Cortex of kidney (tissue), 1 donor: ENCODE results near the gene RPL12.
"Not testable (repeated sequence)": the region's sequence is repeated elsewhere in the genome, so short reads cannot be mapped to it uniquely, and the experiment has no call there.

ENCODE experiments used
- DNase-seq: peaks from one replicate; lab custom pipeline; 2025; lab: John Stamatoyannopoulos, UW

The RPL12 gene

GRCh38 chr9:127467621-127468020 lies 16.4 kb upstream of the RPL12 start:
- DNase-seq = no peak

DNA sequence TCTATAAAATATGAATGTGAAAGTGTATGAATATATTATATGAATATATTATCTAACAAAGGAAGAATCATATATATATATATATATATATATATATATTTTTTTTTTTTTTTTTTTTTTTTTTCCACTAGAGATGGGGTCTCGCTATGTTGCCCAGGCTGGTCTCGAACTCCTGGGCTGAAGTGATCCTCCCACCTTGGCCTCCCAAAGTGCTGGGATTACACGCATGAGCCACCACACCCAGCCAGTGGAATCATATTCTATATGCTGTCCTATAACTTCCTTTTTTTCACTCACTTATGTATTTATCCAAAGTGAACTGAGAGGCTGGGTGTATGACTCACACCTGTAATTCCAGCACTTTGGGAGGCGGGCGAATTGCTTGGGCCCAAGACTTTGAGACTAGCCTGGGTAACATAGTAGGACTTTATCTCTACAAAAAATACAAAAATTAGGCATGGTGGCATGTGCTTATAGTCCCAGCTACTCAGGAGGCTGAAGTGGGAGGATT lies 15.3 kb upstream of the RPL12 start:
- not testable (repeated sequence) for DNase-seq

DNA sequence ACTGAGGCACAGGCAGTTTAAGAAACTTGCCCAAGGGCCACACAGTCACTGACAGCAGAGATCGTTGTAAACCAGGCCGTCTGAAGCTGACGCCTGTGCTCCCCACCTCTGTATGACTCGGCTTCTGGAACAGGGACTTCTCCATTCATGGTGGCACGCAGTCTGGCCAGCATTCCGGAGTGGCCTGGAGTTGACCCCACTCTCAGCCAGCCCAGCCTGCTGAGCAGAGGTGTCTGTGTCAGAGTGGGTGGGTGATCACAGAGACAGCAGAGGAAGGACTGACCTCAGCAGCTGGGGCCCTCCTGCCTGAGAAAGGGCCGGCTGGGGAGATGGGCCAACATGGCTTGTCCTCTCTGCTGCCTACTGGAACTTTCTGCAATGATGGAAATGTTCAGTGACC lies 12.7 kb upstream of the RPL12 start:
- no peak for DNase-seq

DNA sequence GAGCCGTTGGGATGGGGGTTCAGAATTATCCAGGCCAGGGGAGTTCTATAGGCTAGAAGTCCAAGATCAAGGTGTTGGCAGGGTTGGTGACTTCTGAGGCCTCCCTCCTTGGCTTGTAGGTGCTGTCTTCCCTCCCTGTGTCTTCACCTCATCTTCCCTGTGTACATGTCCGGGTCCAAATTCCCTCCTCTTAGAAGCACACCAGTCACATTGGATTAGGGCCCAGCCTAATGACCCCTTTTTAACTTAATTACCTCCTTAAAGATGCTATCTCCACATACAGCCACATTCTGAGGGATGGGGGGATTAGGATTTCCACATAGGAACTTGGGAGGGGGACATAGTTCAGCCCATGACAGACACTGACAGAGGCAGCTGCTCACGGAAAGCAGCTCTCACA lies 12.2 kb upstream of the RPL12 start:
- DNase-seq = no peak

DNA sequence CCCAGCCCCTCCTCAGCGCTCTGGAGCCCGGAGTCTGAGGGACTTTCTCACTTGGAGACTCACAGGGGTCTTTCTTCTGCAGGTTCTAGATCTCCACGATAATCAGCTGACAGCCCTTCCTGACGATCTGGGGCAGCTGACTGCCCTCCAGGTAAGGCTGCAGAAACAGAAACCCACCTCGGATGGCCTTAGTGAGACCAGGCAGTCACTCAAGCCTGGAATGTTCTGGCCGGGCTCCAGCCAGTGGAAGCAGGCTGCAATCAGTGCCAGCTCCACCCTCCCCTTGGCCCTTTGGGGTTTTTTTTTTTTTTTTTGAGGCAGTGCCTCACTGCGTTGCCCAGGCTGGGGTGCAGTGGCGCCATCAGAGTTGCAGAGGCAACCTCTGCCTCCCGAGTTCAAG lies 7.7 kb upstream of the RPL12 start:
- no peak for DNase-seq

DNA sequence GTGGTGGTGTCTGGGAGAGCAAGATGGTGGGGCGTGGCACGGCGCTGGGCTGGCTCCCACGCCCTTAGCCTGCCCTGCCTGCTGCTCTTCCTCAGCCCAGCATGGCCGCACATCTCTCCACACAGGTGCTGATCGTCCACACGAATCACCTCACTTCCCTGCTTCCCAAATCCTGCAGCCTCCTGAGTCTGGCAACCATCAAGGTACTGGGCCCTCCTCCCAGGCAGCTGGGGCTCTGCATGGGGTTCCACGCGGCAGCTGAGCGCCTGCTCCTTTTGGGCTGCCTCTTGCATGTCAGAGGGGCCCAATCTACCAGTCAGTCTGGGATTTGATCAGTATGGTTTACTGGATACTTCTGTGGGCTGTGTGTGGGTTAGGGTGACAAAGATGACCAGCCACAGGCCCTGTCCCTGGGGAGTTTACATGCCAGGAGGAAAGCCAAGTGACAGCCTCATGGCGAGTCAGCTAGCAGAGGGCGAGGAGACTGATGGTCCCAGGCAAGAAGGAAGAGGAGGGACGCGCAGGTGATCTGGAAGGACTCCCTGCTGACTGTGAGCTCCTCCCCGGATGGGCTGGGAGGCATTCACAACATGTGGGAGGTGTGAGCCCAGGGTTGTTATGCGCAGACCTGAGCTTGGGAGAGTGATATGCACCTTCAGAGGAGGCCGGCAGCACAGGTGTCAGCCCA lies 6.1 kb upstream of the RPL12 start:
- no peak for DNase-seq

DNA sequence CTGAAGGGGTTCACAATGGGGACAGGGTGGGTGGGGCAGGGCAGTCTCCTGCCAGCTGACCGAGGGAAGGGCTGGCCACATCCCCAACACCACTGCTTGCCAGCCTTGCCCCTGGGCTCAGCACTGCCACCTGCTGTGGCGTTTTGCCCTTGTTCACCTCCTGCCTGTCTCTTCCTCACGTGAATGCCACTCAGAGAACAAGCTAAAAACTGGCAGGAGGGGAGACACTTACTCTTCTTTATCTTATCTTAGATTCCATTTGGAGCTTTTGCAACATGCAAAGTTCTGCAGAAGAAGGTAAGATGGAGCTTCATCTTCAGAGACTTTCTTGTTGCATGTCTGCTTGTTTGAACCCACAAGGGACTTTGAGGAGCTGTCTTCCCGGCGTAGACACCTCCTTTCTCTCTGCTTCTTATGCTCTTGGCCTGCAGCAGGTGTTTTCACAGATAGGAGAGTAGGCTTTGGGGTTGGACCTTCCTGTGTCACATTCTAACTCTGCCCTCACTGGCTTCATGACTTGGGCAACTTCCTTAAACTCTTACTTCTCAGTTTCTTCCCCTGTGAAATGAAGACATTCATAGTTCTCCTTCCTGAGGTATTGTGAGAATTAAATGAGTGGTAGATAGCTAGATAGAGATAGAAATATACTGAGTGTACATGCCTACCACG lies 4.3 kb upstream of the RPL12 start:
- DNase-seq = no peak

DNA sequence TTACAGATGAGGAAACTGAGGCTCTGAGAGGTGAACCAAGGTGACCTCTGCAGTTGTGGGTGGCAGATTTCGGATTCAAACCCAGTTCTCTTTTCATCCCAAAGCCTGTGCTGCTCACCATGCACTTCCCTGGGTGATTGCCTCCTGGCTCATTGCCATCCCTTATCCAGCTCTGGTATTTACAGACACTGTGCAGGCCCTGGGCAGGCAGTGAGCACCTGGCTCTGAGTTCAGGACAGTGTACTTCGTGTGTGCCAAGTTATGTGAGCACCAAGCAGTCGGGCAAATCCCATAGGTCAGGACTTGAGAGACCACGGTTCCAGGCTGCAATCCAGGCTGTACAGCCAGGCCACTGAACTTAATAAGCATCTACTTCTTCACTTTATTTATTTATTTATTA lies 1.5 kb upstream of the RPL12 start:
- no peak for DNase-seq

GRCh38 chr9:127451858-127452656 lies 851 bp upstream of the RPL12 start:
- DNase-seq = no peak

- no peak for DNase-seq
Measured at GRCh38 chr9:127451608-127451857, 327 bp upstream of the RPL12 start.

DNA sequence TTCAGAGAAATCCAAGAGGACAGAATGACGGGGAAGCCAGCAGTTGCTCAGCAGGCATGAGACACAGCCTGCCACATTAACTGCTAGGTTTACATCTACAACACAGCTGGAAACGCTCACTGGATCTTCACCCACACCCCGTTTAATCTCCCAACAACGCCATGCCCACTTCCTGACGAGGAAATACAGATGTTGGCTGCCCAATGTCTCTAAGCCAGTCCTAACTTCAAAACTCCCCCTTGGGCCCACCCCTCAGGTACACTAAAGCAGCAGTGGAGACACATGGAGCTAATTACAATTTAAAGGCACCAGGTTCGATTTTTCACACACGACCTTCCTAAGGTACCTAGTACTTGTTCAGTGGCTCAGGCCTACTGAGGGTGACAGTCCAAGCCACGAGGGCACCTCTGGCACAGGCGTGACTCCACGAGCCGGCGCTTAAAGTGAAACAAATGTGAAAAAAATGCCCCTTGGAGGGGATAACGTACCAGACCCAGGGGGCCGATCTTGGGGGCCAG lies 904 bp downstream of the RPL12 start:
- DNase-seq = no peak

DNA sequence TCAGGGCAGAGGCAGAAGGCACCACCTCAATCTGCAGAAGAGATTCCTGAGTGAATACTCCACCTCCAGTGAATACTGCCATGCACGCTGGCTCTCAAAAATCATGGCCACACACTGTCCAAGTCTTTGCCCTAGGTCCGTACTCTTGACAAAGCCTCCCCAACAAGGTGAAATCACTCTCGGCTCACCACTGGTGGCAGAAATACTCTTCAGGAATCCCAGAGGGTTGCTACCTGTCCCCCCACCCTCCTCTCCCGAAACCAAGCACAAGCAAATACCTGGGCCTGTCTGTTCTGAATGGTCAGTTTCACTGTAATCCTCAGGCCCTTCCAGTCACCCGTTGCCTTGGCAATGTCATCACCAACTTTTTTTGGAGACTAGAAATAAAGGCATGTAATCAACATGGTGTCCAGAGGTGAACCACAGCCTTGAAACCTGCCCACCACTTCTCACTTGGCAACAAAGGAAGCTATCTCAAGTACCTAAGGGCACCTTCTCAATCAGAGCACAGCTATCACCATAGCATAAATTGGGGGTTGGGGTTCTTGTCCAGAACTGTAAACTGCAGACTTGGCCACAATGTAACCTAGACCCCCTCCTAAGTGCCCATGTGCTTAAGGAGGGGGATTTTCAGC lies 1.8 kb downstream of the RPL12 start:
- no peak for DNase-seq

DNA sequence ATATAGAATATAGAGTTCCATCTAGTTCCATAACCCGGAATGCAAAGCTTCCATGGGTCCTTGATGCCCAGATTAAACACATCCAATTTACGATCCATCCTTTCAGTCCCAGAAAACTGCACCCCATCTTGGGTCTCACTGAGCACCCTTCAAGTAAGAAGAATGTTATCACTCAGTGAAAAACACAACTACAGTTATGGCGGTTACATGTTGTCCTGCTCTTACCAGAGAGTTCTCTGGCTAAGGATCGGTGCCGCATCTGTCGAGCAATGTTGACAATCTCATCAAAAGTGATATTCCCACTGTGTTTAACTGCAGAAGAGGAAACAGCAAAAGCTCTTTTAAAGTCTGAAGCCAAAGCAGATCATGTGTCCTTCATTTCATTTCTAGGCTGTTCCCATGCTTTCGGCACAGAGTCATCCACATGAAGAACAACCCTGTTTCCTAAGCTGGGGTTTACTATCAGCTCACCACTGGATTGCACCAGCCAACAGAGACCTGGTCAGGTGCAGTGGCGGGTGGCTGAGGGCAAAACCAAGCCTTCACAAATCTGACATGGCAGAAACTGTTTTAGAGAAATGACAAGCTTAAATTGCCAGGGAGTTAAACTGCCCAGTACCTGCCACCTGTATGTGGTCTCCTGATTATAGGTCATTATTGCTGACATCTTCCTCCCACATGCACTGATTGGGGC lies 2.9 kb downstream of the RPL12 start:
- DNase-seq = no peak

DNA sequence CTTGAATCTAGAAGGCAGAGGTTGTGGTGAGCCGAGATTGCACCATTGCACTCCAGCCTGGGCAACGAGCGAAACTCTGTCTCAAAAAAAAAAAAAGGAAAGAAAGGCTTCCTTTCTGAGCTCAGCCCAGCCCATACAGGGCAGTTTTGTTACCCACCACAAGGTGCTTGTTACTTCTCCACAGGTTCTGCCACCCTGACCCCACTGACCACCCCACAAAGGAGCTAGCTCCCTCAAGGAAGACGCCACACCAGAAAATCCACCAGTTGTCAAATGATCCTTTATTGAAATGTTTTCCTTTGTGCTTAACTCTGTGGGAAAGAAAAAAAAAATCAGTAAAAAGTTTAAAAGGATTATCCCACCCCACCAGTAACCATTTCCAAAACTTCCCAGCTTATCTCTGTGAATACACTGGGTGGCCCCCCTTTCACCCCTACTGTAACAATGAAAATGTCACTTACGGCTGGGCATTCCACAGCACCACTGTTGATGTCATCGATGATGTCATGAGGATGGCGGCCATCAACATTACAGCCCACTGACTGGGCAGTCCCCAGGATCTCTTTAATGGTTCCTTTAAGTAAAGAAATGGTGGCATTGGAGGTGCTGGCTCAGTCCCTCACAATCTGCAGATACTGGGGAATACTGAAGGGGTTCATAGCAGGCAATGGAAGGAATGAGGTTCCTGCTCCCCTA lies 3.6 kb downstream of the RPL12 start:
- DNase-seq = no peak

DNA sequence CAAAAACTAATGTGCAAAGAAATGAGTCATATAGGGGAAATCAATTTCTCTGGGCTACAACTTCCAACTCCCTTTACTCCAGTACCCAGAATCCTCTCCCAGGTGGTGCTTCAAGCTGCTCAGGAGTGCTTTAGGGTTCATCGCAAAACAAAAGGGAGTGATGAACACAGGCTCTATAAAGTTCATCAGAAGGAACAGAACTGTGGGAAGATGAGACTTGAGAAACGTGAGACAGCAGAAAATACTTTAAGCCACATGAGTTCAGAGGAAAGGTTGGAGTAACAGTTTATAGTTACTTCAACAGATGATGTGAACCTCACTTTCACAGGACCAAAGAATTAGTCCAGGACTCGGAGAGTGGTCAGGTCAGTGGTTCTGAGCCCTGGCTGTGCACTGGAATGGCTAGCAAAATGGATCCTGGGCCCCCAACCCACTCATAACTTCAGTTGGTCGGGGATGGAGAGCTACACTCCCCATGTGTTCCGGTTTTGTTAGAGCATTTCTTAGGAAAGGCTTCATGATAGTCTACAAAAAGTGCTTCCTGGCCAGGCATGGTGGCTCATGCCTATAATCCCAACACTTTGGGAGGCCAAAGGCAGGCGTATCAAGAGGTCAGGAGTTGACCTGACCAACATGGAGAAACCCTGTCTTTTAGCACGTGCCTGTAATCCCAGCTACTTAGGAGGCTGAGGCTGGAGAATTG lies 4.3 kb downstream of the RPL12 start:
- no peak for DNase-seq

GRCh38 chr9:127445851-127446712 lies 5.1 kb downstream of the RPL12 start:
- DNase-seq = no peak

GRCh38 chr9:127444921-127445850 lies 6.0 kb downstream of the RPL12 start:
- DNase-seq = no peak

GRCh38 chr9:127444283-127444920 lies 6.8 kb downstream of the RPL12 start:
- no peak for DNase-seq
